ENCODE results near the gene MAF.

GRCh38 chr16:79609861-79610260 lies 9.3 kb upstream of the MAF start:
- no peak for TF ChIP-seq POLR2A (IDR thresholded peaks at IDR 0.05; ENCODE audit: low read length)
- TF ChIP-seq GATA1 (IDR thresholded peaks at IDR 0.05; ENCODE audit: low read depth, low read length) = no peak
